ENCODE measurements around the gene ABCG4. TPM values are rescaled to one million over a fixed set of nuclear protein-coding genes. Genes with fewer than 3 reads are reported as not detected.
"Not testable (repeated sequence)": the region's sequence is repeated elsewhere in the genome, so short reads cannot be mapped to it uniquely, and the experiment has no call there.

The ABCG4 gene
- total RNA-seq, 4 donors from 2014 or later = under 0.01 to 0.30 TPM; not detected in 2

- H3K36me3 ChIP-seq = no peaks in the 10 kb centered on the region
- no peaks in the 10 kb centered on the region for H3K4me1 ChIP-seq
- TF ChIP-seq CTCF (IDR thresholded peaks at IDR 0.05) (no peak), POLR2A (IDR thresholded peaks at IDR 0.05) (no peak), EP300 (IDR thresholded peaks at IDR 0.05) (no peak)
- H3K27me3 ChIP-seq = no peaks in the 10 kb centered on the region
- DNase-seq (ENCODE audit: low spot score in 2 of 2) = no peak
- H3K27ac ChIP-seq = no peak overlapping the region
- H3K9me3 ChIP-seq = no peaks in the 10 kb centered on the region
- WGBS, 2 donors = 94 to 100% methylated on average over 3 to 8 of the region's 9 CpGs
- H3K4me3 ChIP-seq = no peak overlapping the region
Measured at GRCh38 chr11:119160151-119160550, 11.3 kb downstream of the ABCG4 start.

- H3K9me3 ChIP-seq = no peaks in the 10 kb centered on the region
- TF ChIP-seq EP300 (IDR thresholded peaks at IDR 0.05) = no peak
- TF ChIP-seq POLR2A (IDR thresholded peaks at IDR 0.05) = no peak
- TF ChIP-seq CTCF (IDR thresholded peaks at IDR 0.05) = no peak
- no peak overlapping the region for H3K27ac ChIP-seq
- H3K4me3 ChIP-seq = no peak overlapping the region
- H3K36me3 ChIP-seq = no peaks in the 10 kb centered on the region
- WGBS, 2 donors = 73 to 87% methylated on average over 7 to 8 of the region's 8 CpGs
- no peaks in the 10 kb centered on the region for H3K4me1 ChIP-seq
- no peaks in the 10 kb centered on the region for H3K27me3 ChIP-seq
- DNase-seq (ENCODE audit: low spot score in 2 of 2) = no peak
Measured at GRCh38 chr11:119161871-119162270, 13.0 kb downstream of the ABCG4 start.

- peaks cover 0 to 4% (median 0%) of the 10 kb centered on the region in 3 donors for H3K36me3 ChIP-seq
- WGBS, 2 donors = 70 to 79% methylated on average over 8 of the region's 8 CpGs
- no peak for DNase-seq (ENCODE audit: low spot score in 2 of 2)
- no peaks in the 10 kb centered on the region for H3K9me3 ChIP-seq
- peaks cover 0 to 20% (median 2%) of the 10 kb centered on the region in 4 donors for H3K4me1 ChIP-seq
- TF ChIP-seq POLR2A (IDR thresholded peaks at IDR 0.05) (no peak), CTCF (IDR thresholded peaks at IDR 0.05) (no peak), EP300 (IDR thresholded peaks at IDR 0.05) (no peak)
- no peak overlapping the region for H3K4me3 ChIP-seq
- no peaks in the 10 kb centered on the region for H3K27me3 ChIP-seq
- no peak overlapping the region for H3K27ac ChIP-seq
Measured at GRCh38 chr11:119166368-119167076, 17.7 kb downstream of the ABCG4 start.

GRCh38 chr11:119167077-119167458 lies 18.2 kb downstream of the ABCG4 start:
- DNase-seq (ENCODE audit: low spot score in 2 of 2); H3K4me3 ChIP-seq; H3K27ac ChIP-seq; H3K9me3 ChIP-seq; H3K36me3 ChIP-seq; H3K27me3 ChIP-seq: not testable (repeated sequence)
- peaks cover 0 to 20% (median 2%) of the 10 kb centered on the region in 4 donors for H3K4me1 ChIP-seq
- WGBS, 2 donors = 72 to 79% methylated on average over 10 of the region's 10 CpGs

DNA sequence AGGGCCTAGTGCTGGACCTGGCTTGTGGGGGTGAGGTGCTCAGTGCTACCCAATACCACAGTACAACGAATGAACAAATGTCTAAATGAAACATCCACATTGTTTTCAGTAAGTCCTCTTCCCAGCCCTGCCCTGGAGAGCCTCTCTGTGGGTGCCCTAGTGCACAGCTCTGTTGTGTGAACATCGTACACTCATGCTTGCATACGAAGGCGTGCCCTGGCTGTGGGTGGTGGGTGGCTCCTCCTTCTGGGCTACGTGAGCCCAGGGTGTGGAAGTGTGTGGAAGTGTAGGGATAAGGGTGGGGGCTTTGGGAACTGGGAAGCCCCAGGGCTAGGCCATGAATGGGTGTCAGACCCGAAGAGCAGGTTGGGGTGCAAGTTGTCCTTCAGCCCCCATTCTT lies 19.1 kb downstream of the ABCG4 start:
- Histone ChIP-seq H3K9me3 (no peaks in the 10 kb centered on the region), H3K4me3 (no peak overlapping the region), H3K27me3 (no peaks in the 10 kb centered on the region), H3K27ac (peak overlapping the region in 2 of 4 donors; percentile 91 to 95), H3K36me3 (peaks cover 0 to 14% (median 0%) of the 10 kb centered on the region in 3 donors), H3K4me1 (peaks cover 0 to 20% (median 2%) of the 10 kb centered on the region in 4 donors)
- no peak for DNase-seq (ENCODE audit: low spot score in 2 of 2)
- WGBS, 2 donors = 39 to 44% methylated on average over 6 of the region's 6 CpGs
- TF ChIP-seq CTCF (IDR thresholded peaks at IDR 0.05) (no peak), POLR2A (IDR thresholded peaks at IDR 0.05) (no peak), EP300 (IDR thresholded peaks at IDR 0.05) (no peak)
